Chondrocyte (in vitro differentiated cells): ENCODE measurements around the gene IRAK2. TPM values are rescaled to one million over a fixed set of nuclear protein-coding genes. Genes with fewer than 3 reads are reported as not detected.
A peak's percentile ranks its signal among the peaks of the same experiment; 100 is the strongest.

Experiments used
- DNase-seq: peaks from one replicate; pipeline ENCODE4 v3.0.0; 2021; ENCODE audit warnings: mixed read lengths, low spot score
- H3K27ac Mint-ChIP-seq: one replicate; pipeline ENCODE4 v1.8.0; 2021; ENCODE audit warnings: mild to moderate bottlenecking, moderate library complexity, mixed read lengths; ENCODE audit not compliant: unreplicated experiment
- H3K27me3 Mint-ChIP-seq: 2 replicates; pipeline ENCODE4 v1.8.0; 2021; ENCODE audit warnings: low read depth, mixed read lengths
- H3K36me3 Mint-ChIP-seq: 2 replicates; pipeline ENCODE4 v1.8.0; 2021; ENCODE audit warnings: low read depth, mixed read lengths
- H3K4me1 Mint-ChIP-seq: 2 replicates; pipeline ENCODE4 v1.8.0; 2021; ENCODE audit warnings: low read depth, mild to moderate bottlenecking, mixed read lengths
- H3K4me3 Mint-ChIP-seq: one replicate; pipeline ENCODE4 v1.8.0; 2021; ENCODE audit warnings: mild to moderate bottlenecking, moderate library complexity, mixed read lengths; ENCODE audit not compliant: unreplicated experiment
- H3K9me3 Mint-ChIP-seq: 2 replicates; pipeline ENCODE4 v1.8.0; 2021; ENCODE audit warnings: low read depth, mixed read lengths
- CTCF ChIP-seq: fragments of 200-600 bp; sonication (generic); IDR thresholded peaks from 2 replicates; pipeline ENCODE4 v1.5.0; 2021; ENCODE audit warnings: antibody characterized with exemption, mild to moderate bottlenecking, moderate library complexity
- total RNA-seq: library from RNA; stranded (reverse); gene quantifications from 3 replicates; pipeline ENCODE4 v1.2.1, GENCODE V29; 2021

The IRAK2 gene
- total RNA-seq, 1 donor from 2014 or later = 1.6 TPM

DNA sequence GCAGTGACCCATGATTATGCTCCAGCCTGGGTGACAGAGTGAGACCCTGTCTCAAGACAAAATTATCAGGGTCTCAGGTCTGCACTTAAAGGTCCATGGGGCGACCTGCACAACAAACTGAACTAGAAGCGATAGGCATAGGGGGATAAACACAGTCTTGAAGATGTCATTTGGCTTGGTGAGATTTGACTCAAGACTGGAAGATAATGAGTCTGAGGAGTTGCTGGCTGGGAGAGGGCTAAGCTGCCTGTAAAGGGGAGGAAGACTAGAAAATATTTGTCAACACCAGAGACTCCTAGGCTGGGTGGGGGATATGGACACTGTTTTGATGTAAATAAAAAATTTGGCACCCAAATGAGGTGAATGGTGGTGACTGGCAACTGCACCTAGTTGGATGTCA, 108.3 kb downstream of the IRAK2 start:
- Mint-ChIP-seq H3K4me1 (peaks cover 17% of the 10 kb centered on the region), H3K9me3 (no peaks in the 10 kb centered on the region), H3K27ac (no peak overlapping the region), H3K4me3 (no peak overlapping the region), H3K36me3 (peaks cover 20% of the 10 kb centered on the region), H3K27me3 (no peaks in the 10 kb centered on the region)
- peak; percentile 2 for DNase-seq
- no peak for TF ChIP-seq CTCF

DNA sequence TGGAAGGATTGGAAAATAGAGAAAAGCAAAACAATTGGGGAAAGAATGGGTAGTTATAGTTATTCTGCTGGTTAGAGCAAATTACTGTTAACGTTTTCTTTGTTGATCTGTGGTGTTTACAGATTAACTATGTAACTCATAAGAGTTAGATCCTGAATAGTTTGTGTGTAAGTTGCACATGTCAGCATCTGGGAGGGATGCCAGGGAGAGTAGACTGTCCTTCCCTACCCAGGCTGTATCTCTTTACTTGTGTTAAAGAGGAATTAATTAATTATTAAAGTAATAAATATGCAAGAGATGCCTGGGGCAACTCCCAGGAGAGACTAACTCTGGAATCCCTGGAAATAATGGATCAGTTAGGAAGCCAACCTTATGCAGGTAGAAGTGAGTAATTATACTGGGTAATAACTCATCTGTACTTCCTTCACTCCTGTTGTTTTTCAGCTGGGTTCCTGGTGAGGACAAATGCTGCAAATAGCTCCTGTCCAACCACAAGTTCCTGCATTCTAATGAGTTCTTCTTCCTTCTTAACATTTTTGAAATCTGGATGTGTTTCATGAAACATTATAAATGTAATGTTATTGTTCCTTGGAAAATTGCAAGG, 109.1 kb downstream of the IRAK2 start:
- H3K36me3 Mint-ChIP-seq = peaks cover 23% of the 10 kb centered on the region
- no peak overlapping the region for H3K4me3 Mint-ChIP-seq
- no peaks in the 10 kb centered on the region for H3K9me3 Mint-ChIP-seq
- DNase-seq = no peak
- H3K27ac Mint-ChIP-seq = no peak overlapping the region
- no peak for TF ChIP-seq CTCF
- peaks cover 19% of the 10 kb centered on the region for H3K4me1 Mint-ChIP-seq
- H3K27me3 Mint-ChIP-seq = no peaks in the 10 kb centered on the region

DNA sequence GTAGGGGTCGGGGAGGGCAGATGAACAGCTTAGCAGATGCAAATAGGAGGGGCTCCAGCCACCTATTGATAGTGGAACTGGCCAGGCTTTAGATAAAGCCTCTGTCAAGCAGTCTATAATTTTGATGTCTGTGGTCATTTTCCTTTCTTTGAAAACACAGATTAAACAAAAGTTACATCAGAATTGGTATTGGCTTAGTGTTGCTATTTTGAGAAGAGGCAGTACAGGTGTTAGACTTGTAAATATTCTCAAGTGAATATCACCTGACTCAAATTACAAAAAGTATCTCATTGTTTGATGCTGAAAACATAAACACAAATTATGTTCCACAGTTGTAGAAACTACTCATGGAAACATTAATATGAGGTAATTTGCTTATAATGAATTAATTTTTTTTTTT, 109.9 kb downstream of the IRAK2 start:
- Mint-ChIP-seq H3K27me3 (no peaks in the 10 kb centered on the region), H3K36me3 (peaks cover 23% of the 10 kb centered on the region), H3K4me1 (peaks cover 22% of the 10 kb centered on the region), H3K27ac (no peak overlapping the region), H3K4me3 (no peak overlapping the region), H3K9me3 (no peaks in the 10 kb centered on the region)
- DNase-seq = no peak
- TF ChIP-seq CTCF = no peak

DNA sequence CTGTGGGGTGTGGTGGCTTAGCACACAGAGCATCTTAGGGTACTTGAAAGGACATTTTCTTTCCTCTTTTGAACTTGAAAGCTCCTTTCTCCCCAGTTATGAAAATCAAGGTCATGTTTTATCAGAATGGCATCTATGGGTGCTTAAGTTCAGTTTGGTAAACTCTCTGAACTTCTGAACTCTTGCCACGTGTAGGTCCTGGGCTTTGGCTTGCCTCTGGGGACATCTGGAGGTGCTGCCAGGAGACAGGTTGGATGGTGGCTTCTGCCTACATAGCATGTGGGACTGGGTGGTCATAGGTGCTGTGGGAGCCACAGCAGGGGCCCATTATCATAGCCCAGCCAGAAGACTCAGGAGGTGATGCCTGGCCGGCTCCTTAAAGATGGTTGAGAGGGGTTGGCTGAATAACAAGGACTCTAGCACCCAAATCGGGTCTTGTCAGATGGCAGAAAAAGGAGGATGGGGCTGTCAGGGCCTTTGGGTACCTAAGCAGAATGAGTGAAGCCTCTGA, 112.5 kb downstream of the IRAK2 start:
- DNase-seq = no peak
- no peak overlapping the region for H3K4me3 Mint-ChIP-seq
- TF ChIP-seq CTCF = no peak
- peaks cover 29% of the 10 kb centered on the region for H3K4me1 Mint-ChIP-seq
- no peaks in the 10 kb centered on the region for H3K9me3 Mint-ChIP-seq
- no peak overlapping the region for H3K27ac Mint-ChIP-seq
- H3K27me3 Mint-ChIP-seq = no peaks in the 10 kb centered on the region
- H3K36me3 Mint-ChIP-seq = peaks cover 25% of the 10 kb centered on the region

GRCh38 chr3:10278501-10278900, 113.8 kb downstream of the IRAK2 start:
- Mint-ChIP-seq H3K4me3 (no peak overlapping the region), H3K36me3 (peaks cover 20% of the 10 kb centered on the region), H3K27ac (no peak overlapping the region), H3K9me3 (no peaks in the 10 kb centered on the region), H3K4me1 (peaks cover 26% of the 10 kb centered on the region), H3K27me3 (no peaks in the 10 kb centered on the region)
- TF ChIP-seq CTCF = no peak
- no peak for DNase-seq
